ENCODE data around the gene TULP3.
"Not testable (repeated sequence)": the region's sequence is repeated elsewhere in the genome, so short reads cannot be mapped to it uniquely, and the experiment has no call there.

TULP3 gene

DNA sequence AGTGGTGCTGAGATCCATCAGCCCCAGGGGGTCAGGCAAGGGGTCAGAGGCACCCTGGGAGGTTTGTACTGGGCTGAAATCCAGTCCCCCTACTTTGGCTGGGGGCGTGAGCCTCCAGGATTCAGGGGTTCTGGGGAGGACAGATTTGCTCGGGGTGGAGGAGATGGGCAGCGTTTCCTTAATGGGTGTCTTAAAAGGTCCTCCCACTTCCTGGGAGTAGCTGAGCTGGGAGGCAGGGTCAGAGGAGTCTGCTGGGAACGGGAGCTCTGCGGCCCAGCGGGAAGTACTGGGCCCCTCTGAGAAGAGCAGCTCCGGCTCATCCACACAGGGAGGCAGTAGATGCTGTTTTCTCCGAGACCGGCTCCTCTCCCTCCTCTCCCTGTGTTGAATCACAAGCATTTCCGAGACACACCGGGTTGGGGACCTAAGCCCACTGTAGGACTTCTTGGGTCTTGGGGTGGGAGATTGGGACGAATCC is 31.7 kb upstream of the TULP3 start:
- TF ChIP-seq, protein P1, sequence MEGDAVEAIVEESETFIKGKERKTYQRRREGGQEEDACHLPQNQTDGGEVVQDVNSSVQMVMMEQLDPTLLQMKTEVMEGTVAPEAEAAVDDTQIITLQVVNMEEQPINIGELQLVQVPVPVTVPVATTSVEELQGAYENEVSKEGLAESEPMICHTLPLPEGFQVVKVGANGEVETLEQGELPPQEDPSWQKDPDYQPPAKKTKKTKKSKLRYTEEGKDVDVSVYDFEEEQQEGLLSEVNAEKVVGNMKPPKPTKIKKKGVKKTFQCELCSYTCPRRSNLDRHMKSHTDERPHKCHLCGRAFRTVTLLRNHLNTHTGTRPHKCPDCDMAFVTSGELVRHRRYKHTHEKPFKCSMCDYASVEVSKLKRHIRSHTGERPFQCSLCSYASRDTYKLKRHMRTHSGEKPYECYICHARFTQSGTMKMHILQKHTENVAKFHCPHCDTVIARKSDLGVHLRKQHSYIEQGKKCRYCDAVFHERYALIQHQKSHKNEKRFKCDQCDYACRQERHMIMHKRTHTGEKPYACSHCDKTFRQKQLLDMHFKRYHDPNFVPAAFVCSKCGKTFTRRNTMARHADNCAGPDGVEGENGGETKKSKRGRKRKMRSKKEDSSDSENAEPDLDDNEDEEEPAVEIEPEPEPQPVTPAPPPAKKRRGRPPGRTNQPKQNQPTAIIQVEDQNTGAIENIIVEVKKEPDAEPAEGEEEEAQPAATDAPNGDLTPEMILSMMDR (IDR thresholded peaks at IDR 0.05; ENCODE audit: control insufficient read depth, extremely low read depth, insufficient read depth), result no peak
- no peak overlapping the region for H3K4me3 ChIP-seq (ENCODE audit: low read depth, low read length)
- DNase-seq (ENCODE audit: low read depth), result no peak

GRCh38 chr12:2860170-2860569 is 30.5 kb upstream of the TULP3 start:
- DNase-seq (ENCODE audit: low read depth), result no peak
- no peak overlapping the region for H3K4me3 ChIP-seq (ENCODE audit: low read depth, low read length)
- TF ChIP-seq, protein P1 (IDR thresholded peaks at IDR 0.05; ENCODE audit: control insufficient read depth, extremely low read depth, insufficient read depth), result no peak

DNA sequence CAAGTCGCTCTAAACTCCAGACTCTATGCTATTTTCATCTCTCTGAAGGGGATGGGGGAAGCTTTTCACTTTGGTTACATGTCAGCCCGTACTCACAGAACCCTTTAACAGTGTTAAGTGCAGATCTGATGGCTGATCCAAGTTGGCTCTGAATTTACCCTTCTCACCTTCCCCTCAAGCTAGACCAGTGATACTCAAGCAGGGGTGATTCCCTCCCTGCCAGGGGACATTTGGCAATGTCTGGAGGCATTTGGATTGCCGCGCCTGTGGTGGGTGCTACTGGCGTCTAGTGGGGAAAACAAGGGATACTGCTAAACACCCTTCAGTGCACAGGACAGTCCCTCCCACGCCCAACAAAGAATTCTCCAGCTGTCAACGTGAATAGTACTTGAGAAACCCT is 27.8 kb upstream of the TULP3 start:
- no peak overlapping the region for H3K4me3 ChIP-seq (ENCODE audit: low read depth, low read length)
- DNase-seq (ENCODE audit: low read depth), result no peak
- TF ChIP-seq, protein P1 (IDR thresholded peaks at IDR 0.05; ENCODE audit: control insufficient read depth, extremely low read depth, insufficient read depth), result no peak

- H3K4me3 ChIP-seq (ENCODE audit: low read depth, low read length); DNase-seq (ENCODE audit: low read depth): not testable (repeated sequence)
Measured at GRCh38 chr12:2863402-2863801, 27.3 kb upstream of the TULP3 start.

DNA sequence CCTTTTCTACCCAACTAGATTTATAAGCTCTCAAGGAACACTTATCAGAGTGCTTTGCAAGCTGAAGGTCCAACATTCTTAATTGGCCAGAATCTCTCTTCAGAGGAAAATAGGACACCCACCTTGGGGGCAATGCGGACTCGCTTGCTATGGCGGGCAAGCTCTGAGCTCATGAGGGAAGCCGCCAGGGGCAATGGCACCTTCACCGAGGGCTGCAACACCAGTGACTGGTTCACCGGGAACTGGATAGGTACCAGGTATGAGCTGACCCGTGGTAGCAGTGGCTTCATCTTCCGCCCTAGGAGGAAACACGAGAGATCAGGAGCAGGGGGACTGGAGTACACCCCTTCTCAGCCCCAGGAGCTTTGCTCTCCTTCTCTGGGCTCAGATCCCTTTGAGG is 26.5 kb upstream of the TULP3 start:
- DNase-seq (ENCODE audit: low read depth), result no peak
- TF ChIP-seq, protein P1 (IDR thresholded peaks at IDR 0.05; ENCODE audit: control insufficient read depth, extremely low read depth, insufficient read depth), result no peak
- H3K4me3 ChIP-seq (ENCODE audit: low read depth, low read length), result no peak overlapping the region

GRCh38 chr12:2868986-2869632 is 21.6 kb upstream of the TULP3 start:
- not testable (repeated sequence) for H3K4me3 ChIP-seq (ENCODE audit: low read depth, low read length); DNase-seq (ENCODE audit: low read depth)

- TF ChIP-seq, protein P1 (IDR thresholded peaks at IDR 0.05; ENCODE audit: control insufficient read depth, extremely low read depth, insufficient read depth), result no peak
- DNase-seq (ENCODE audit: low read depth), result no peak
- peak overlapping the region; percentile 72 for H3K4me3 ChIP-seq (ENCODE audit: low read depth, low read length)
Measured at GRCh38 chr12:2876431-2877046, 14.2 kb upstream of the TULP3 start.

Data from LNCaP clone FGC (cell line).